Measurements from ENCODE around the gene CDH23. TPM values are rescaled to one million over a fixed set of nuclear protein-coding genes. Genes with fewer than 3 reads are reported as not detected.

The CDH23 gene
- total and polyA plus RNA-seq, 2 donors from 2014 or later = 1.1 to 6.4 TPM

GRCh38 chr10:71727738-71728737 lies 331.3 kb downstream of the CDH23 start:
- TF ChIP-seq, protein P1, sequence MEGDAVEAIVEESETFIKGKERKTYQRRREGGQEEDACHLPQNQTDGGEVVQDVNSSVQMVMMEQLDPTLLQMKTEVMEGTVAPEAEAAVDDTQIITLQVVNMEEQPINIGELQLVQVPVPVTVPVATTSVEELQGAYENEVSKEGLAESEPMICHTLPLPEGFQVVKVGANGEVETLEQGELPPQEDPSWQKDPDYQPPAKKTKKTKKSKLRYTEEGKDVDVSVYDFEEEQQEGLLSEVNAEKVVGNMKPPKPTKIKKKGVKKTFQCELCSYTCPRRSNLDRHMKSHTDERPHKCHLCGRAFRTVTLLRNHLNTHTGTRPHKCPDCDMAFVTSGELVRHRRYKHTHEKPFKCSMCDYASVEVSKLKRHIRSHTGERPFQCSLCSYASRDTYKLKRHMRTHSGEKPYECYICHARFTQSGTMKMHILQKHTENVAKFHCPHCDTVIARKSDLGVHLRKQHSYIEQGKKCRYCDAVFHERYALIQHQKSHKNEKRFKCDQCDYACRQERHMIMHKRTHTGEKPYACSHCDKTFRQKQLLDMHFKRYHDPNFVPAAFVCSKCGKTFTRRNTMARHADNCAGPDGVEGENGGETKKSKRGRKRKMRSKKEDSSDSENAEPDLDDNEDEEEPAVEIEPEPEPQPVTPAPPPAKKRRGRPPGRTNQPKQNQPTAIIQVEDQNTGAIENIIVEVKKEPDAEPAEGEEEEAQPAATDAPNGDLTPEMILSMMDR (IDR thresholded peaks at IDR 0.05; ENCODE audit: borderline replicate concordance, extremely low read depth, insufficient read depth) = no peak
- intact Hi-C loops (cut with DNase I) = no loop called here
- FAIRE-seq = no peak
- H3K27ac ChIP-seq (ENCODE audit: low read depth in 2 of 2, low read length in 2 of 2) = peak overlapping the region; percentile 58 to 64
- peaks cover 4 to 26% (median 15%) of the 10 kb centered on the region in 3 donors for H3K4me1 ChIP-seq (ENCODE audit: control insufficient read depth in 2 of 3, insufficient read depth in 2 of 3, low read depth in 1 of 3, low read length in 3 of 3)
- H3K9me3 ChIP-seq (ENCODE audit: control insufficient read depth in 2 of 3, insufficient read depth in 1 of 3, low read length in 3 of 3) = no peaks in the 10 kb centered on the region
- no peaks in the 10 kb centered on the region for H3K36me3 ChIP-seq (ENCODE audit: control insufficient read depth in 2 of 3, insufficient read depth in 3 of 3, low read length in 3 of 3)
- peak in 2 of 5 donors; percentile 58 to 90 for DNase-seq
- no peaks in the 10 kb centered on the region for H3K27me3 ChIP-seq (ENCODE audit: control insufficient read depth, insufficient read depth, low read length)
- no peak overlapping the region for H3K4me3 ChIP-seq (ENCODE audit: low read length in 3 of 3)
- peak overlapping the region in 1 of 3 donors; percentile 3 for H3K9ac ChIP-seq (ENCODE audit: low read length in 3 of 3)

GRCh38 chr10:71729161-71729636 lies 332.5 kb downstream of the CDH23 start:
- Histone ChIP-seq H3K27me3 (ENCODE audit: control insufficient read depth, insufficient read depth, low read length) (no peaks in the 10 kb centered on the region), H3K9me3 (ENCODE audit: control insufficient read depth in 2 of 3, insufficient read depth in 1 of 3, low read length in 3 of 3) (no peaks in the 10 kb centered on the region), H3K9ac (ENCODE audit: low read length in 3 of 3) (no peak overlapping the region), H3K27ac (ENCODE audit: low read depth in 2 of 2, low read length in 2 of 2) (no peak overlapping the region), H3K4me3 (ENCODE audit: low read length in 3 of 3) (no peak overlapping the region), H3K4me1 (ENCODE audit: control insufficient read depth in 2 of 3, insufficient read depth in 2 of 3, low read depth in 1 of 3, low read length in 3 of 3) (peaks cover 4 to 26% (median 15%) of the 10 kb centered on the region in 3 donors), H3K36me3 (ENCODE audit: control insufficient read depth in 2 of 3, insufficient read depth in 3 of 3, low read length in 3 of 3) (no peaks in the 10 kb centered on the region)
- intact Hi-C loops (cut with DNase I) = no loop called here
- FAIRE-seq (no peak), DNase-seq (peak in 4 of 5 donors; percentile 70 to 94 (median 81))
- TF ChIP-seq, protein P1 (IDR thresholded peaks at IDR 0.05; ENCODE audit: borderline replicate concordance, extremely low read depth, insufficient read depth) = no peak

DNA sequence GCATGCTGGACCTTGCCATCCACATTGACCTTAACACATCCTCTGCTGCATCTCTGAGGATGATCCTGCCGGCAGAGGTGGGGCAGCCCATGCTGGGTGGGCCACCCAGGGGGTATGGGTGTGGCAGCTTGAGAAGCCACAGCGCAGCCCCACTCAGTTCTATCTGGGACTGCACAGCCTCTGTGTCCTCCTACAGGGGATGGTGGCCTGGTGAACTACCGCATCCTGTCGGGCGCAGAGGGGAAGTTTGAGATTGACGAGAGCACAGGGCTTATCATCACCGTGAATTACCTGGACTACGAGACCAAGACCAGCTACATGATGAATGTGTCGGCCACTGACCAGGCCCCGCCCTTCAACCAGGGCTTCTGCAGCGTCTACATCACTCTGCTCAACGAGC lies 335.1 kb downstream of the CDH23 start:
- TF ChIP-seq, protein P1 (IDR thresholded peaks at IDR 0.05; ENCODE audit: borderline replicate concordance, extremely low read depth, insufficient read depth) = no peak
- no peaks in the 10 kb centered on the region for H3K27me3 ChIP-seq (ENCODE audit: control insufficient read depth, insufficient read depth, low read length)
- peaks cover 4 to 31% (median 15%) of the 10 kb centered on the region in 3 donors for H3K4me1 ChIP-seq (ENCODE audit: control insufficient read depth in 2 of 3, insufficient read depth in 2 of 3, low read depth in 1 of 3, low read length in 3 of 3)
- H3K36me3 ChIP-seq (ENCODE audit: control insufficient read depth in 2 of 3, insufficient read depth in 3 of 3, low read length in 3 of 3) = no peaks in the 10 kb centered on the region
- H3K9me3 ChIP-seq (ENCODE audit: control insufficient read depth in 2 of 3, insufficient read depth in 1 of 3, low read length in 3 of 3) = no peaks in the 10 kb centered on the region
- intact Hi-C loops (cut with DNase I) = no loop called here
- H3K4me3 ChIP-seq (ENCODE audit: low read length in 3 of 3) = no peak overlapping the region
- H3K9ac ChIP-seq (ENCODE audit: low read length in 3 of 3) = no peak overlapping the region
- DNase-seq = no peak
- no peak overlapping the region for H3K27ac ChIP-seq (ENCODE audit: low read depth in 2 of 2, low read length in 2 of 2)
- FAIRE-seq = no peak

All from kidney (tissue), 14 donors.